ENCODE measurements around the gene RAB23. TPM values are rescaled to one million over a fixed set of nuclear protein-coding genes. Genes with fewer than 3 reads are reported as not detected.

RAB23 gene
- polyA plus RNA-seq, 3 donors: 0.16 to 0.46 (median 0.25) TPM

GRCh38 chr6:57201718-57202117, 20.4 kb downstream of the RAB23 start:
- Histone ChIP-seq H3K4me2 (replicated peaks; ENCODE audit: extremely low read depth, low read length, poor library complexity, severe bottlenecking) (no peak overlapping the region), H3K79me2 (ENCODE audit: insufficient read depth, low read length) (no peaks in the 10 kb centered on the region), H3K4me1 (ENCODE audit: control insufficient read depth in 1 of 2, insufficient read depth in 2 of 2, low read length in 2 of 2) (no peaks in the 10 kb centered on the region), H3K36me3 (replicated peaks in 1 of 2; ENCODE audit: control insufficient read depth in 1 of 2, insufficient read depth in 2 of 2, low read length in 2 of 2) (no peaks in the 10 kb centered on the region), H3K9ac (ENCODE audit: insufficient read depth, low read length, poor library complexity, severe bottlenecking) (no peak overlapping the region), H3K9me3 (replicated peaks in 1 of 2; ENCODE audit: control insufficient read depth in 1 of 2, insufficient read depth in 1 of 2, low read length in 2 of 2) (no peaks in the 10 kb centered on the region), H3K27me3 (ENCODE audit: control insufficient read depth in 2 of 2, insufficient read depth in 2 of 2, low read length in 2 of 2) (no peaks in the 10 kb centered on the region), H3K27ac (ENCODE audit: low read depth in 1 of 2, low read length in 2 of 2) (no peak overlapping the region), H3K4me3 (replicated peaks in 1 of 3; ENCODE audit: low read depth in 2 of 3, low read length in 3 of 3) (no peak overlapping the region), H2AFZ (ENCODE audit: insufficient read depth, low read depth, low read length, poor library complexity, severe bottlenecking) (no peak overlapping the region), H4K20me1 (ENCODE audit: insufficient read depth, low read length) (no peaks in the 10 kb centered on the region)
- intact Hi-C loops (cut with micrococcal nuclease): no loop called here
- no peaks in the 10 kb centered on the region for H3K4me1 Mint-ChIP-seq
- H3K27ac Mint-ChIP-seq: no peak overlapping the region
- H3K9me3 Mint-ChIP-seq: no peaks in the 10 kb centered on the region
- no peak for TF ChIP-seq CTCF (IDR thresholded peaks at IDR 0.05)
- H3K4me3 Mint-ChIP-seq: no peak overlapping the region
- WGBS (ENCODE audit: insufficient coverage): 100% methylated on average over 1 of the region's 1 CpG
- H3K27me3 Mint-ChIP-seq (ENCODE audit: low read depth in 3 of 3): peaks cover 0 to 2% (median 0%) of the 10 kb centered on the region in 3 donors
- DNase-seq: no peak
- no peaks in the 10 kb centered on the region for H3K36me3 Mint-ChIP-seq

GRCh38 chr6:57198926-57199636, 23.0 kb downstream of the RAB23 start:
- Mint-ChIP-seq H3K36me3 (peaks cover 0 to 2% of the 10 kb centered on the region in 2 donors), H3K27me3 (ENCODE audit: low read depth in 3 of 3) (no peaks in the 10 kb centered on the region), H3K4me1 (no peaks in the 10 kb centered on the region), H3K27ac (no peak overlapping the region), H3K9me3 (no peaks in the 10 kb centered on the region), H3K4me3 (no peak overlapping the region)
- no peak for TF ChIP-seq CTCF (IDR thresholded peaks at IDR 0.05)
- Histone ChIP-seq H3K79me2 (ENCODE audit: insufficient read depth, low read length) (no peaks in the 10 kb centered on the region), H3K4me3 (replicated peaks in 1 of 3; ENCODE audit: low read depth in 2 of 3, low read length in 3 of 3) (no peak overlapping the region), H3K4me1 (ENCODE audit: control insufficient read depth in 1 of 2, insufficient read depth in 2 of 2, low read length in 2 of 2) (no peaks in the 10 kb centered on the region), H4K20me1 (ENCODE audit: insufficient read depth, low read length) (no peaks in the 10 kb centered on the region), H3K36me3 (replicated peaks in 1 of 2; ENCODE audit: control insufficient read depth in 1 of 2, insufficient read depth in 2 of 2, low read length in 2 of 2) (no peaks in the 10 kb centered on the region), H3K27me3 (ENCODE audit: control insufficient read depth in 2 of 2, insufficient read depth in 2 of 2, low read length in 2 of 2) (no peaks in the 10 kb centered on the region), H3K27ac (ENCODE audit: low read depth in 1 of 2, low read length in 2 of 2) (no peak overlapping the region), H3K9me3 (replicated peaks in 1 of 2; ENCODE audit: control insufficient read depth in 1 of 2, insufficient read depth in 1 of 2, low read length in 2 of 2) (no peaks in the 10 kb centered on the region), H3K4me2 (replicated peaks; ENCODE audit: extremely low read depth, low read length, poor library complexity, severe bottlenecking) (no peak overlapping the region), H3K9ac (ENCODE audit: insufficient read depth, low read length, poor library complexity, severe bottlenecking) (no peak overlapping the region), H2AFZ (ENCODE audit: insufficient read depth, low read depth, low read length, poor library complexity, severe bottlenecking) (no peak overlapping the region)
- WGBS (ENCODE audit: insufficient coverage): 100% methylated on average over 4 of the region's 6 CpGs
- intact Hi-C loops (cut with micrococcal nuclease): no loop called here
- DNase-seq: no peak

Measured in CD14-positive monocyte (primary cell).